Measurements from ENCODE around the gene CTIF.

Gene CTIF

GRCh38 chr18:48782381-48782861, 243.6 kb downstream of the CTIF start:
- DNase-seq (ENCODE audit: insufficient read length, low spot score) (no peak), FAIRE-seq (no peak)
- TF ChIP-seq, protein P1, sequence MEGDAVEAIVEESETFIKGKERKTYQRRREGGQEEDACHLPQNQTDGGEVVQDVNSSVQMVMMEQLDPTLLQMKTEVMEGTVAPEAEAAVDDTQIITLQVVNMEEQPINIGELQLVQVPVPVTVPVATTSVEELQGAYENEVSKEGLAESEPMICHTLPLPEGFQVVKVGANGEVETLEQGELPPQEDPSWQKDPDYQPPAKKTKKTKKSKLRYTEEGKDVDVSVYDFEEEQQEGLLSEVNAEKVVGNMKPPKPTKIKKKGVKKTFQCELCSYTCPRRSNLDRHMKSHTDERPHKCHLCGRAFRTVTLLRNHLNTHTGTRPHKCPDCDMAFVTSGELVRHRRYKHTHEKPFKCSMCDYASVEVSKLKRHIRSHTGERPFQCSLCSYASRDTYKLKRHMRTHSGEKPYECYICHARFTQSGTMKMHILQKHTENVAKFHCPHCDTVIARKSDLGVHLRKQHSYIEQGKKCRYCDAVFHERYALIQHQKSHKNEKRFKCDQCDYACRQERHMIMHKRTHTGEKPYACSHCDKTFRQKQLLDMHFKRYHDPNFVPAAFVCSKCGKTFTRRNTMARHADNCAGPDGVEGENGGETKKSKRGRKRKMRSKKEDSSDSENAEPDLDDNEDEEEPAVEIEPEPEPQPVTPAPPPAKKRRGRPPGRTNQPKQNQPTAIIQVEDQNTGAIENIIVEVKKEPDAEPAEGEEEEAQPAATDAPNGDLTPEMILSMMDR (IDR thresholded peaks at IDR 0.05; ENCODE audit: insufficient read depth, missing control alignments) = no peak

DNA sequence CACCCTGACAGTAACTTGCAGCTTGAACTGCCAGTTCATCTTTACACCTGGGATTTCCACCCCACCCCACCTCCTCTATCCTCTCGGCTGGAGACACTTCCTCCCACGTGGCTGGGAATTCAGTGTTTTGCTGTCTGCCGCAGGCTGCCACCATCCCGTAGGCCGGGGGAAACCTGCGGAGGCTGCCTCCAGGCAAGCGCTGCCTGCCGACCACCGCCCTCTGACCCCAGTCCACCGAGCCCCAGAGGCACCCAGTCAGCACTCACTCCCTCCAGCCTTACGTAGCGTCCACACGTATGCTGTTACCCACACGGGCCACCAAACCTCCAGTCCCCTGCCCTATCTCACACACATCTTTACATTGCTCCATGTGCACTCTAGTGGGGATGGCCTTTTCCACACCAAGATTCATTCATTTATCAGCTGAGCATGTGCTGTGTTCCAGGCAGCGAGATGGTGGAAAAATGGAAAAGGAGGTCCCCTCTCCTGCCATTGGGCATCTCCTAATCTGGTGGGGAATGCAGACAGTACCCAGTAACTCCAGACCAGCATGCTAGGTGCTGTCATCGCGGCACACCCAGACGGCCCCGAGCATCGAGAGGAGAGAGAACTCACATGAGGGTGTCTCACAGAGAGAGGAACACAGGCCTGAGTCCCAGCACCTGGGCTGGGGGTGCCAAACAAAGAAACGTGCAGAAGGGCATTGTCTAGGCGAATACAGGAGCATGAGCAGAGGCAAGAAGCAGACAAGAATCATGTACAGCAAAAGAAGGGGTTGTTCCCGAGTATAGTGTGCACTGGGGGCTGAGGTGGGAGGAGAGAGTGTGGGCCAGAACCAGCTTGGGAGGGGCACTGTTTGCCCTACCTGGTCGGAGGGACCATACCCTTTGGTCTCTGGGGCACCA, 245.0 kb downstream of the CTIF start:
- DNase-seq (ENCODE audit: insufficient read length, low spot score) (no peak), FAIRE-seq (no peak)
- TF ChIP-seq, protein P1 (IDR thresholded peaks at IDR 0.05; ENCODE audit: insufficient read depth, missing control alignments) = no peak

- FAIRE-seq (no peak), DNase-seq (ENCODE audit: insufficient read length, low spot score) (no peak)
- TF ChIP-seq, protein P1 (IDR thresholded peaks at IDR 0.05; ENCODE audit: insufficient read depth, missing control alignments) = no peak
Measured at GRCh38 chr18:48784656-48785055, 245.8 kb downstream of the CTIF start.

- DNase-seq (ENCODE audit: insufficient read length, low spot score) = no peak
Measured at GRCh38 chr18:48785091-48785614, 246.3 kb downstream of the CTIF start.

GRCh38 chr18:48785736-48786454, 247.1 kb downstream of the CTIF start:
- TF ChIP-seq, protein P1 (IDR thresholded peaks at IDR 0.05; ENCODE audit: insufficient read depth, missing control alignments) = no peak
- no peak for FAIRE-seq

More at GRCh38 chr18:48785091-48785614, 246.3 kb downstream of the CTIF start:
- no peak for FAIRE-seq
- TF ChIP-seq, protein P1 (IDR thresholded peaks at IDR 0.05; ENCODE audit: insufficient read depth, missing control alignments) = no peak

DNA sequence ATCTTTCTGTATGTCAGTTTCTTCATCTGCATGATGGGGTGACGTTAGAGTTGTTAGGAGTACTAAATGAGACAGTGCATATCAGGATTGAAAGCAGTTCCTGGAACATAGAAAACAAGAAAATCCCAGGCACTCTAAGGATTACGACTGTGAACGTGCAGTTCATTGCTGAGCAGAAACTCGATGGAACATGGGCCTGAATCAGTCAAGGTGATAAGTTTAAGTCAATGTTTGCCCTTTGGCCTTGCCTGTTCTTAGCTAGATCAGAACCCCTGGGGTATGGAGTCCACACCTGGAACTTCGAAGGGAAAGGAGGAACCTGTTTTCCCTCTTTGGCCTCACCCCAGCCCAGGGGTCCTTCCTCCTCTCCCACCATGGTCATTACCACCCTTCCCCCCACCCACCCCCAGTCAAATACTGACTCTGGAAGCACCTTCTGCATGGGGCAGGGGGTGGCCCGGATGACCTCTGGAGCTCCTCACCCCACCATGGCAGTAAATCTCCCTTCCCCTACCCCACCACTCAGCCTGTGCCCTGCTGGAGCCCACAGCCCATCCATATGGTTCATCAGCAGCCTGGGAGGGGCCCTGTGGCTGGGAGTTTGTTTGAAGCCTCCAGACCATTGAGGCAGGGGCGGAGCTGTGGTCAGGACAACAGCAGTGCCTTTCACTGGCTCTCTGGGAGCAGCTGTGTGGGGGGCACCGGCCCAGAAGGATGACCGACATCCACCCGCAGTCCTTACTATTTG, 247.8 kb downstream of the CTIF start:
- DNase-seq (ENCODE audit: insufficient read length, low spot score) (no peak), FAIRE-seq (no peak)
- TF ChIP-seq, protein P1 (IDR thresholded peaks at IDR 0.05; ENCODE audit: insufficient read depth, missing control alignments) = no peak

More at GRCh38 chr18:48785736-48786454, 247.1 kb downstream of the CTIF start:
- no peak for DNase-seq (ENCODE audit: insufficient read length, low spot score)
